HEK293 (cell line): Measurements from ENCODE around the gene TLE4.

Source experiments
- GLI2 ChIP-seq: fragments of 450-650 bp; formaldehyde crosslinking; IDR thresholded peaks from 2 replicates; pipeline ENCODE4; 2017; ENCODE audit warnings: missing biosample characterization, missing genetic modification characterization, low read depth, borderline replicate concordance
- GLIS2 ChIP-seq: fragments of 450-650 bp; formaldehyde crosslinking; IDR thresholded peaks from 2 replicates; pipeline ENCODE4 v1.5.1; 2016; ENCODE audit warnings: missing biosample characterization, missing genetic modification characterization
- KLF8 ChIP-seq: fragments of 450-650 bp; formaldehyde crosslinking; IDR thresholded peaks from 2 replicates; pipeline ENCODE4 v1.5.1; 2016; ENCODE audit warnings: missing biosample characterization, missing genetic modification characterization
- TRIM28 ChIP-seq: IDR thresholded peaks from 2 replicates; pipeline ENCODE4 v1.6.1; 2011; ENCODE audit warnings: low read length, control low read depth, borderline replicate concordance
- WT1 ChIP-seq: fragments of 450-650 bp; formaldehyde crosslinking; IDR thresholded peaks from 2 replicates; pipeline ENCODE4 v1.5.1; 2016; ENCODE audit warnings: missing biosample characterization, missing genetic modification characterization
- YY2 ChIP-seq: fragments of 450-650 bp; formaldehyde crosslinking; IDR thresholded peaks from 2 replicates; pipeline ENCODE4 v1.5.1; 2016; ENCODE audit warnings: missing biosample characterization, missing genetic modification characterization
- ZFHX2 ChIP-seq: fragments of 450-650 bp; formaldehyde crosslinking; conservative IDR thresholded peaks from 2 replicates; pipeline ENCODE4 v1.5.1; 2016; ENCODE audit warnings: missing biosample characterization, missing genetic modification characterization
- ZNF266 ChIP-seq: fragments of 450-650 bp; formaldehyde crosslinking; IDR thresholded peaks from 2 replicates; pipeline ENCODE4 v1.5.1; 2016; ENCODE audit warnings: missing biosample characterization, missing genetic modification characterization, low read depth
- ZNF629 ChIP-seq: fragments of 450-650 bp; formaldehyde crosslinking; IDR thresholded peaks from 2 replicates; pipeline ENCODE4 v1.5.1; 2017; ENCODE audit warnings: missing biosample characterization, missing genetic modification characterization
- ZNF677 ChIP-seq: fragments of 450-650 bp; IDR thresholded peaks from 2 replicates; pipeline ENCODE4 v1.5.0; 2018; ENCODE audit warnings: missing biosample characterization, mild to moderate bottlenecking, missing genetic modification characterization, moderate library complexity
- ZNF701 ChIP-seq: fragments of 450-650 bp; formaldehyde crosslinking; IDR thresholded peaks from 2 replicates; pipeline ENCODE4 v1.5.1; 2016; ENCODE audit warnings: missing biosample characterization, missing genetic modification characterization
- ZNF791 ChIP-seq: fragments of 450-650 bp; formaldehyde crosslinking; IDR thresholded peaks from 2 replicates; pipeline ENCODE4 v1.5.1; 2016; ENCODE audit warnings: missing biosample characterization, missing genetic modification characterization
- ZXDB ChIP-seq: fragments of 450-650 bp; formaldehyde crosslinking; IDR thresholded peaks from 2 replicates; pipeline ENCODE4 v1.5.1; 2016; ENCODE audit warnings: missing biosample characterization, missing genetic modification characterization
- TF ChIP-seq, protein P1 (sequence below): fragments of 450-650 bp; formaldehyde crosslinking; IDR thresholded peaks from 2 replicates; pipeline ENCODE4 v1.5.1; 2016; ENCODE audit warnings: missing biosample characterization, missing genetic modification characterization, borderline replicate concordance
- TF ChIP-seq, protein P2 (sequence below): fragments of 450-650 bp; formaldehyde crosslinking; optimal IDR thresholded peaks from 2 replicates; pipeline ENCODE3; 2016; ENCODE audit warnings: missing biosample characterization, mild to moderate bottlenecking, missing genetic modification characterization
- TF ChIP-seq, protein P3 (sequence below): fragments of 450-650 bp; formaldehyde crosslinking; IDR thresholded peaks from 2 replicates; pipeline ENCODE4 v1.5.1; 2016; ENCODE audit warnings: missing biosample characterization, missing genetic modification characterization
- TF ChIP-seq, protein P4 (sequence below): fragments of 450-650 bp; formaldehyde crosslinking; IDR thresholded peaks from 2 replicates; pipeline ENCODE4 v1.5.1; 2016; ENCODE audit warnings: missing biosample characterization, missing genetic modification characterization
- TF ChIP-seq, protein P5 (sequence below): fragments of 450-650 bp; formaldehyde crosslinking; IDR thresholded peaks from 2 replicates; pipeline ENCODE4 v1.5.1; 2016; ENCODE audit warnings: missing biosample characterization, missing genetic modification characterization
- TF ChIP-seq, protein P6 (sequence below): fragments of 450-650 bp; formaldehyde crosslinking; IDR thresholded peaks from 2 replicates; pipeline ENCODE4 v1.5.1; 2017; ENCODE audit warnings: missing biosample characterization, missing genetic modification characterization
- TF ChIP-seq, protein P7 (sequence below): fragments of 450-650 bp; formaldehyde crosslinking; IDR thresholded peaks from 2 replicates; pipeline ENCODE4 v1.5.1; 2016; ENCODE audit warnings: missing biosample characterization, missing genetic modification characterization
- TF ChIP-seq, protein P8 (sequence below): fragments of 450-650 bp; formaldehyde crosslinking; IDR thresholded peaks from 2 replicates; pipeline ENCODE4 v1.5.1; 2016; ENCODE audit warnings: missing biosample characterization, missing genetic modification characterization

The TLE4 gene

DNA sequence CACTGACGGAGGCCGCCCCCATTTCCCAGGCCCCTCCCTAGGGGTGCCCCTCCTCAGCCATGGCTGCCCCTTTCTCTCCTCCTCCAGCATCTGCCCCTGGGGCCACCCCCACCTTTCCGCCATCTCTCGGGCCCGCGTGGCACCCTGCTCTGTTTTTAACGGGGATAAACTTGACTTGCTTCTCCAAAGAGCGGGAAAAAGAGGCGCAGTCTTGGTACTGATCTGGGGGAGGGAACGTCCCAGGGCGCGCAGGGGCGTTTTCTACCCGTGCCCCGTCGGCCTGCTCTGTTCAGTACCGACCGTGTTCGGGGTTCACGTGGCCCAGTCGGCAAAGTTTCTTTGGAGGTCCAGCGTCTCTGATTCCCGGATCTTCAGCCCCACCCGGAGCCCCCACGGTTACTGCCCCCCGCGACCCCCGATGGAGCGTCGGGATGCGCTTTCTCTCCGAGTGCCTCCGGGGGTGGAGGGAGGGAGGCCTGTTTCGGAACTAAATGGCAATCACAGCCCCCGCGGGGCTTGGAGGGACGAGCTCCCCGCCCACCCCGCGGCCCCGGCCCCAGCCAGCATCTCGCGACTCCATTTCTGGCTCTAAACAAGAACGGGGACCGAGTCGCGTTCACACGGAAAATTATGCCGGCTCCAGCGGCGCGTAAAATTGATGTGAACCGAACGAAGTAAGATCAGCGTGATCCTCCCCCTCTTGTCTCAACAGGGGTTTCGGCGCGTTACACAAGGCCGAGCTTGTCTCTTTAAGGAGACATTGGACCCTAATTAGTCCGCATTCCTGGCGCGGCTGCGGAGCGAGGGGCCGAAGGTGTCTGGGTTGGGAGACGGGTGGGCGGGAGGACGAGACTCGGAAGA, 1.1 kb upstream of the TLE4 start (continued):
- TF ChIP-seq, protein P1, sequence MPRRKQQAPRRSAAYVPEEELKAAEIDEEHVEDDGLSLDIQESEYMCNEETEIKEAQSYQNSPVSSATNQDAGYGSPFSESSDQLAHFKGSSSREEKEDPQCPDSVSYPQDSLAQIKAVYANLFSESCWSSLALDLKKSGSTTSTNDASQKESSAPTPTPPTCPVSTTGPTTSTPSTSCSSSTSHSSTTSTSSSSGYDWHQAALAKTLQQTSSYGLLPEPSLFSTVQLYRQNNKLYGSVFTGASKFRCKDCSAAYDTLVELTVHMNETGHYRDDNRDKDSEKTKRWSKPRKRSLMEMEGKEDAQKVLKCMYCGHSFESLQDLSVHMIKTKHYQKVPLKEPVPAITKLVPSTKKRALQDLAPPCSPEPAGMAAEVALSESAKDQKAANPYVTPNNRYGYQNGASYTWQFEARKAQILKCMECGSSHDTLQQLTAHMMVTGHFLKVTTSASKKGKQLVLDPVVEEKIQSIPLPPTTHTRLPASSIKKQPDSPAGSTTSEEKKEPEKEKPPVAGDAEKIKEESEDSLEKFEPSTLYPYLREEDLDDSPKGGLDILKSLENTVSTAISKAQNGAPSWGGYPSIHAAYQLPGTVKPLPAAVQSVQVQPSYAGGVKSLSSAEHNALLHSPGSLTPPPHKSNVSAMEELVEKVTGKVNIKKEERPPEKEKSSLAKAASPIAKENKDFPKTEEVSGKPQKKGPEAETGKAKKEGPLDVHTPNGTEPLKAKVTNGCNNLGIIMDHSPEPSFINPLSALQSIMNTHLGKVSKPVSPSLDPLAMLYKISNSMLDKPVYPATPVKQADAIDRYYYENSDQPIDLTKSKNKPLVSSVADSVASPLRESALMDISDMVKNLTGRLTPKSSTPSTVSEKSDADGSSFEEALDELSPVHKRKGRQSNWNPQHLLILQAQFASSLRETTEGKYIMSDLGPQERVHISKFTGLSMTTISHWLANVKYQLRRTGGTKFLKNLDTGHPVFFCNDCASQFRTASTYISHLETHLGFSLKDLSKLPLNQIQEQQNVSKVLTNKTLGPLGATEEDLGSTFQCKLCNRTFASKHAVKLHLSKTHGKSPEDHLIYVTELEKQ: no peak
- TF ChIP-seq, protein P2, sequence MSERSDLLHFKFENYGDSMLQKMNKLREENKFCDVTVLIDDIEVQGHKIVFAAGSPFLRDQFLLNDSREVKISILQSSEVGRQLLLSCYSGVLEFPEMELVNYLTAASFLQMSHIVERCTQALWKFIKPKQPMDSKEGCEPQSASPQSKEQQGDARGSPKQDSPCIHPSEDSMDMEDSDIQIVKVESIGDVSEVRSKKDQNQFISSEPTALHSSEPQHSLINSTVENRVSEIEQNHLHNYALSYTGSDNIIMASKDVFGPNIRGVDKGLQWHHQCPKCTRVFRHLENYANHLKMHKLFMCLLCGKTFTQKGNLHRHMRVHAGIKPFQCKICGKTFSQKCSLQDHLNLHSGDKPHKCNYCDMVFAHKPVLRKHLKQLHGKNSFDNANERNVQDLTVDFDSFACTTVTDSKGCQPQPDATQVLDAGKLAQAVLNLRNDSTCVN (tag by site-specific recombination): peak; percentile 54
- peak; percentile 11; the same call in 1 of the 2 replicates for TF ChIP-seq ZNF629
- TF ChIP-seq YY2 (tag by site-specific recombination): peak; percentile 52; the same call in 1 of the 2 replicates
- TF ChIP-seq ZNF266 (tag by site-specific recombination): no peak
- TF ChIP-seq, protein P3, sequence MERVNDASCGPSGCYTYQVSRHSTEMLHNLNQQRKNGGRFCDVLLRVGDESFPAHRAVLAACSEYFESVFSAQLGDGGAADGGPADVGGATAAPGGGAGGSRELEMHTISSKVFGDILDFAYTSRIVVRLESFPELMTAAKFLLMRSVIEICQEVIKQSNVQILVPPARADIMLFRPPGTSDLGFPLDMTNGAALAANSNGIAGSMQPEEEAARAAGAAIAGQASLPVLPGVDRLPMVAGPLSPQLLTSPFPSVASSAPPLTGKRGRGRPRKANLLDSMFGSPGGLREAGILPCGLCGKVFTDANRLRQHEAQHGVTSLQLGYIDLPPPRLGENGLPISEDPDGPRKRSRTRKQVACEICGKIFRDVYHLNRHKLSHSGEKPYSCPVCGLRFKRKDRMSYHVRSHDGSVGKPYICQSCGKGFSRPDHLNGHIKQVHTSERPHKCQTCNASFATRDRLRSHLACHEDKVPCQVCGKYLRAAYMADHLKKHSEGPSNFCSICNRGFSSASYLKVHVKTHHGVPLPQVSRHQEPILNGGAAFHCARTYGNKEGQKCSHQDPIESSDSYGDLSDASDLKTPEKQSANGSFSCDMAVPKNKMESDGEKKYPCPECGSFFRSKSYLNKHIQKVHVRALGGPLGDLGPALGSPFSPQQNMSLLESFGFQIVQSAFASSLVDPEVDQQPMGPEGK (tag by site-specific recombination): peak; percentile 73
- TF ChIP-seq GLI2 (tag by site-specific recombination): peak; percentile 10; the same call in 1 of the 2 replicates
- peak; percentile 66; the same call in 1 of the 2 replicates for TF ChIP-seq ZXDB
- peak; percentile 69 for TF ChIP-seq ZFHX2 (tag by site-specific recombination)
- peak; percentile 40; the same call in 1 of the 2 replicates for TF ChIP-seq KLF8
- TF ChIP-seq ZNF677 (tag by site-specific recombination): no peak
- TF ChIP-seq, protein P4, sequence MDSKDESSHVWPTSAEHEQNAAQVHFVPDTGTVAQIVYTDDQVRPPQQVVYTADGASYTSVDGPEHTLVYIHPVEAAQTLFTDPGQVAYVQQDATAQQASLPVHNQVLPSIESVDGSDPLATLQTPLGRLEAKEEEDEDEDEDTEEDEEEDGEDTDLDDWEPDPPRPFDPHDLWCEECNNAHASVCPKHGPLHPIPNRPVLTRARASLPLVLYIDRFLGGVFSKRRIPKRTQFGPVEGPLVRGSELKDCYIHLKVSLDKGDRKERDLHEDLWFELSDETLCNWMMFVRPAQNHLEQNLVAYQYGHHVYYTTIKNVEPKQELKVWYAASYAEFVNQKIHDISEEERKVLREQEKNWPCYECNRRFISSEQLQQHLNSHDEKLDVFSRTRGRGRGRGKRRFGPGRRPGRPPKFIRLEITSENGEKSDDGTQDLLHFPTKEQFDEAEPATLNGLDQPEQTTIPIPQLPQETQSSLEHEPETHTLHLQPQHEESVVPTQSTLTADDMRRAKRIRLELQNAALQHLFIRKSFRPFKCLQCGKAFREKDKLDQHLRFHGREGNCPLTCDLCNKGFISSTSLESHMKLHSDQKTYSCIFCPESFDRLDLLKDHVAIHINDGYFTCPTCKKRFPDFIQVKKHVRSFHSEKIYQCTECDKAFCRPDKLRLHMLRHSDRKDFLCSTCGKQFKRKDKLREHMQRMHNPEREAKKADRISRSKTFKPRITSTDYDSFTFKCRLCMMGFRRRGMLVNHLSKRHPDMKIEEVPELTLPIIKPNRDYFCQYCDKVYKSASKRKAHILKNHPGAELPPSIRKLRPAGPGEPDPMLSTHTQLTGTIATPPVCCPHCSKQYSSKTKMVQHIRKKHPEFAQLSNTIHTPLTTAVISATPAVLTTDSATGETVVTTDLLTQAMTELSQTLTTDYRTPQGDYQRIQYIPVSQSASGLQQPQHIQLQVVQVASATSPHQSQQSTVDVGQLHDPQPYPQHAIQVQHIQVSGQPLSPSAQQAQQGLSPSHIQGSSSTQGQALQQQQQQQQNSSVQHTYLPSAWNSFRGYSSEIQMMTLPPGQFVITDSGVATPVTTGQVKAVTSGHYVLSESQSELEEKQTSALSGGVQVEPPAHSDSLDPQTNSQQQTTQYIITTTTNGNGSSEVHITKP (tag by site-specific recombination): peak; percentile 75
- TF ChIP-seq, protein P5, sequence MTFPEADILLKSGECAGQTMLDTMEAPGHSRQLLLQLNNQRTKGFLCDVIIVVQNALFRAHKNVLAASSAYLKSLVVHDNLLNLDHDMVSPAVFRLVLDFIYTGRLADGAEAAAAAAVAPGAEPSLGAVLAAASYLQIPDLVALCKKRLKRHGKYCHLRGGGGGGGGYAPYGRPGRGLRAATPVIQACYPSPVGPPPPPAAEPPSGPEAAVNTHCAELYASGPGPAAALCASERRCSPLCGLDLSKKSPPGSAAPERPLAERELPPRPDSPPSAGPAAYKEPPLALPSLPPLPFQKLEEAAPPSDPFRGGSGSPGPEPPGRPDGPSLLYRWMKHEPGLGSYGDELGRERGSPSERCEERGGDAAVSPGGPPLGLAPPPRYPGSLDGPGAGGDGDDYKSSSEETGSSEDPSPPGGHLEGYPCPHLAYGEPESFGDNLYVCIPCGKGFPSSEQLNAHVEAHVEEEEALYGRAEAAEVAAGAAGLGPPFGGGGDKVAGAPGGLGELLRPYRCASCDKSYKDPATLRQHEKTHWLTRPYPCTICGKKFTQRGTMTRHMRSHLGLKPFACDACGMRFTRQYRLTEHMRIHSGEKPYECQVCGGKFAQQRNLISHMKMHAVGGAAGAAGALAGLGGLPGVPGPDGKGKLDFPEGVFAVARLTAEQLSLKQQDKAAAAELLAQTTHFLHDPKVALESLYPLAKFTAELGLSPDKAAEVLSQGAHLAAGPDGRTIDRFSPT (tag by site-specific recombination): 0 out of 2 replicates have a peak, but pooled peaks have one; percentile 16
- TF ChIP-seq, protein P6, sequence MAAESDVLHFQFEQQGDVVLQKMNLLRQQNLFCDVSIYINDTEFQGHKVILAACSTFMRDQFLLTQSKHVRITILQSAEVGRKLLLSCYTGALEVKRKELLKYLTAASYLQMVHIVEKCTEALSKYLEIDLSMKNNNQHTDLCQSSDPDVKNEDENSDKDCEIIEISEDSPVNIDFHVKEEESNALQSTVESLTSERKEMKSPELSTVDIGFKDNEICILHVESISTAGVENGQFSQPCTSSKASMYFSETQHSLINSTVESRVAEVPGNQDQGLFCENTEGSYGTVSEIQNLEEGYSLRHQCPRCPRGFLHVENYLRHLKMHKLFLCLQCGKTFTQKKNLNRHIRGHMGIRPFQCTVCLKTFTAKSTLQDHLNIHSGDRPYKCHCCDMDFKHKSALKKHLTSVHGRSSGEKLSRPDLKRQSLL: no peak
- TF ChIP-seq, protein P7, sequence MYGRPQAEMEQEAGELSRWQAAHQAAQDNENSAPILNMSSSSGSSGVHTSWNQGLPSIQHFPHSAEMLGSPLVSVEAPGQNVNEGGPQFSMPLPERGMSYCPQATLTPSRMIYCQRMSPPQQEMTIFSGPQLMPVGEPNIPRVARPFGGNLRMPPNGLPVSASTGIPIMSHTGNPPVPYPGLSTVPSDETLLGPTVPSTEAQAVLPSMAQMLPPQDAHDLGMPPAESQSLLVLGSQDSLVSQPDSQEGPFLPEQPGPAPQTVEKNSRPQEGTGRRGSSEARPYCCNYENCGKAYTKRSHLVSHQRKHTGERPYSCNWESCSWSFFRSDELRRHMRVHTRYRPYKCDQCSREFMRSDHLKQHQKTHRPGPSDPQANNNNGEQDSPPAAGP (tag by site-specific recombination): peak; percentile 25; the same call in 1 of the 2 replicates
- TF ChIP-seq GLIS2 (tag by site-specific recombination): peak; percentile 87
- TF ChIP-seq ZNF701 (tag by site-specific recombination): no peak
- TF ChIP-seq TRIM28: 0 out of 2 replicates have a peak, but pooled peaks have one; percentile 12
- TF ChIP-seq, protein P8, sequence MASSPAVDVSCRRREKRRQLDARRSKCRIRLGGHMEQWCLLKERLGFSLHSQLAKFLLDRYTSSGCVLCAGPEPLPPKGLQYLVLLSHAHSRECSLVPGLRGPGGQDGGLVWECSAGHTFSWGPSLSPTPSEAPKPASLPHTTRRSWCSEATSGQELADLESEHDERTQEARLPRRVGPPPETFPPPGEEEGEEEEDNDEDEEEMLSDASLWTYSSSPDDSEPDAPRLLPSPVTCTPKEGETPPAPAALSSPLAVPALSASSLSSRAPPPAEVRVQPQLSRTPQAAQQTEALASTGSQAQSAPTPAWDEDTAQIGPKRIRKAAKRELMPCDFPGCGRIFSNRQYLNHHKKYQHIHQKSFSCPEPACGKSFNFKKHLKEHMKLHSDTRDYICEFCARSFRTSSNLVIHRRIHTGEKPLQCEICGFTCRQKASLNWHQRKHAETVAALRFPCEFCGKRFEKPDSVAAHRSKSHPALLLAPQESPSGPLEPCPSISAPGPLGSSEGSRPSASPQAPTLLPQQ (tag by site-specific recombination): 0 out of 2 replicates have a peak, but pooled peaks have one; percentile 37
- peak; percentile 28; the same call in 1 of the 2 replicates for TF ChIP-seq WT1 (tag by site-specific recombination)
- no peak for TF ChIP-seq ZNF791 (tag by site-specific recombination)
